ENCODE data around the gene DNASE1L3.

GRCh38 chr3:58249358-58250092, 38.8 kb upstream of the DNASE1L3 start:
- no peak for TF ChIP-seq YY1 (IDR thresholded peaks at IDR 0.05; ENCODE audit: insufficient read depth, insufficient read length)
- TF ChIP-seq ZNF274 (IDR thresholded peaks at IDR 0.05; ENCODE audit: low read depth, low read length) = no peak
